ENCODE results near the gene PEAK1.
A peak's percentile ranks its signal among the peaks of the same experiment; 100 is the strongest.

Gene PEAK1

DNA sequence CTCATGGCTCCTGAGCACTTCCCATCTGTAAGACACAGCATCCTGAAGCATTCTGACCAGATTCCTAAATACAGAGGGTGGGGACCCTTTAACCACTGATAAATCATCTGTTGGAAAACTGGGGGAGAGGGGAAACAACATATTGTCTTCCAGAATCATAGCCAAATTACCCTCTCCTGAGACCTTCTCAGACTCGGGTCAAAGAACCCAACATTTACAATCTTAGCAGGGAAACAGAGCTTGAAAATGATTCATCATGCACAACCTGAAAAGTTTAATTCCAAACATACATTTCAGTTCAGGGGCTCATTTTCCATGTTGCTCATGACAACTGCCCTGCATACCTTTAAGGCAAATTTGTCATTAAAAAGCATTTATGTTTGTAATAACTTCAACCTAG lies 300.5 kb downstream of the PEAK1 start:
- Histone ChIP-seq H3K36me3 (peaks cover 3 to 7% (median 4%) of the 10 kb centered on the region in 3 donors), H3K9me3 (no peaks in the 10 kb centered on the region), H3K27me3 (no peaks in the 10 kb centered on the region), H3K27ac (no peak overlapping the region), H3K4me1 (peaks cover 0 to 6% (median 3%) of the 10 kb centered on the region in 4 donors), H3K4me3 (no peak overlapping the region)
- DNase-seq = no peak
- intact Hi-C loops (cut with DNase I; ENCODE audit: low total_unique reads) = loop anchor here (2.0 kb wide), 1 partner anchor 377 kb away; no protein-coding TSS in a partner anchor
- TF ChIP-seq, protein P1, sequence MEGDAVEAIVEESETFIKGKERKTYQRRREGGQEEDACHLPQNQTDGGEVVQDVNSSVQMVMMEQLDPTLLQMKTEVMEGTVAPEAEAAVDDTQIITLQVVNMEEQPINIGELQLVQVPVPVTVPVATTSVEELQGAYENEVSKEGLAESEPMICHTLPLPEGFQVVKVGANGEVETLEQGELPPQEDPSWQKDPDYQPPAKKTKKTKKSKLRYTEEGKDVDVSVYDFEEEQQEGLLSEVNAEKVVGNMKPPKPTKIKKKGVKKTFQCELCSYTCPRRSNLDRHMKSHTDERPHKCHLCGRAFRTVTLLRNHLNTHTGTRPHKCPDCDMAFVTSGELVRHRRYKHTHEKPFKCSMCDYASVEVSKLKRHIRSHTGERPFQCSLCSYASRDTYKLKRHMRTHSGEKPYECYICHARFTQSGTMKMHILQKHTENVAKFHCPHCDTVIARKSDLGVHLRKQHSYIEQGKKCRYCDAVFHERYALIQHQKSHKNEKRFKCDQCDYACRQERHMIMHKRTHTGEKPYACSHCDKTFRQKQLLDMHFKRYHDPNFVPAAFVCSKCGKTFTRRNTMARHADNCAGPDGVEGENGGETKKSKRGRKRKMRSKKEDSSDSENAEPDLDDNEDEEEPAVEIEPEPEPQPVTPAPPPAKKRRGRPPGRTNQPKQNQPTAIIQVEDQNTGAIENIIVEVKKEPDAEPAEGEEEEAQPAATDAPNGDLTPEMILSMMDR (IDR thresholded peaks at IDR 0.05) = no peak

- no peak overlapping the region for H3K4me3 ChIP-seq
- peak in 1 of 2 donors; percentile 40 for DNase-seq
- no peaks in the 10 kb centered on the region for H3K9me3 ChIP-seq
- no peak overlapping the region for H3K27ac ChIP-seq
- TF ChIP-seq, protein P1 (IDR thresholded peaks at IDR 0.05) = peak; percentile 74 to 84
- H3K27me3 ChIP-seq = no peaks in the 10 kb centered on the region
- peaks cover 0 to 6% (median 3%) of the 10 kb centered on the region in 4 donors for H3K4me1 ChIP-seq
- H3K36me3 ChIP-seq = peaks cover 9 to 13% (median 10%) of the 10 kb centered on the region in 3 donors
- intact Hi-C loops (cut with DNase I; ENCODE audit: low total_unique reads) = loop anchor here (2.0 kb wide), 1 partner anchor 378 kb away; no protein-coding TSS in a partner anchor
Measured at GRCh38 chr15:77118882-77119321, 301.0 kb downstream of the PEAK1 start.

- no peaks in the 10 kb centered on the region for H3K9me3 ChIP-seq
- intact Hi-C loops (cut with DNase I; ENCODE audit: low total_unique reads) = no loop called here
Measured at GRCh38 chr15:77115179-77115578, 304.7 kb downstream of the PEAK1 start.

DNA sequence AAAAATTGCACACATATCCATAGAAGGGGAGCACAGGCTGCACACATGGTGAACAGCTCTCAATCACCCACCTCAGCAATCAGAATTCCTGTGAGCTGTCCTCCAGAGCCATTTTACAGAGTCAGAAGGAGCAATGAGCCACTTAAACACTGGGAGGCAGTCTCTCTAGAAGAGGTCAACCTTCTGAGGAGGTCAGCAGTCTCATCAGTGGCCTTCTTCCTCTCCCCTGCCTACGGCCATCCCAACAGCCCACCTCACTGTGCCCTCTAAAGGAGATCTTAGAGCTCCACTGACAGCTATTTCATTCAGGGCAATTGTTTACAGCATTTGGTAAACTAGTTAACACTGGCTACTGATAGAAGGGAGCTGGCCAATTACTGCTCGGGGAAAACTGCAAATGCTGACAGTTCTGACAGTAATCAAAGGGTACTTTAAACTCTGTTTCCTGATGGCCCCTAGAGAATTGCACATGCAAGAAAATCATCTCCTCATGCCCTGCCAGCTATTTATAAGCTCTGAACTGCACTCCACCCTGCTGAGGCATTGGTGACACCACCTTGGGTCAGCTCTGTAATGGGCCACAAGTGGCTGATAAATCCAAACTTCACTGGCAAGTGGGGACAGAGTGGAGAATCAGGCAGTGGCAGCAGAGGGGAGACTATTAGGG lies 306.9 kb downstream of the PEAK1 start:
- intact Hi-C loops (cut with DNase I; ENCODE audit: low total_unique reads) = no loop called here
- Histone ChIP-seq H3K4me3 (no peak overlapping the region), H3K36me3 (peaks cover 9 to 22% (median 10%) of the 10 kb centered on the region in 3 donors), H3K9me3 (no peaks in the 10 kb centered on the region), H3K27me3 (no peaks in the 10 kb centered on the region), H3K4me1 (peaks cover 0 to 2% (median under 1%) of the 10 kb centered on the region in 4 donors), H3K27ac (no peak overlapping the region)
- TF ChIP-seq, protein P1 (IDR thresholded peaks at IDR 0.05) = no peak
- no peak for DNase-seq

More at GRCh38 chr15:77115179-77115578, 304.7 kb downstream of the PEAK1 start:
- no peak overlapping the region for H3K27ac ChIP-seq
- H3K27me3 ChIP-seq = no peaks in the 10 kb centered on the region
- H3K4me3 ChIP-seq = no peak overlapping the region
- H3K4me1 ChIP-seq = peaks cover 0 to 6% (median 3%) of the 10 kb centered on the region in 4 donors
- TF ChIP-seq, protein P1 (IDR thresholded peaks at IDR 0.05) = no peak
- H3K36me3 ChIP-seq = peaks cover 9 to 22% (median 10%) of the 10 kb centered on the region in 3 donors
- no peak for DNase-seq

DNA sequence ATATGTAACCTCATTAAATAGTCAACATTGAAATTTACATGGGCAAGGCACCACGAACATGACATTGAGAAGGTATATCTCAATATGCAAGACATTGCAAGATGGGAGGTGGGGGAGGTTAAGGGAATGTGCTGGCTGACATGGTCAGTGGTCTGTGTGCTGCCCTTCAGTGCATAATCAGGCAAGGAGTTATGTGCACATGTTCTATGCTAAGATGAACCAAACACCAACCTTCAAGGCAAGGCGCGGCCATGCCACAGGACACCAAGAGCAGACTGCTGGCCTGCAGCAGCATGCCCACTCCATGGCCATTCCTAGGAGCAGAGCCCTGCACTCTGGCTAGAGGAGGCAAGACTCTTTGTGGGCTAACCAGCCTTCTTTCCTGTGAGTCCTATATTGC lies 308.1 kb downstream of the PEAK1 start:
- no peak for DNase-seq
- Histone ChIP-seq H3K27ac (no peak overlapping the region), H3K4me1 (peaks cover 0 to 14% (median 11%) of the 10 kb centered on the region in 4 donors), H3K36me3 (peaks cover 9 to 22% (median 10%) of the 10 kb centered on the region in 3 donors), H3K4me3 (no peak overlapping the region), H3K9me3 (no peaks in the 10 kb centered on the region), H3K27me3 (no peaks in the 10 kb centered on the region)
- intact Hi-C loops (cut with DNase I; ENCODE audit: low total_unique reads) = no loop called here
- TF ChIP-seq, protein P1 (IDR thresholded peaks at IDR 0.05) = no peak

Measured in tibial artery (tissue), 4 donors.